Measurements from ENCODE around the gene WDR36. TPM values are rescaled to one million over a fixed set of nuclear protein-coding genes. Genes with fewer than 3 reads are reported as not detected.

The WDR36 gene
- total and polyA plus RNA-seq, 2 experiments from 2014 or later = 18.5 to 56.8 TPM

DNA sequence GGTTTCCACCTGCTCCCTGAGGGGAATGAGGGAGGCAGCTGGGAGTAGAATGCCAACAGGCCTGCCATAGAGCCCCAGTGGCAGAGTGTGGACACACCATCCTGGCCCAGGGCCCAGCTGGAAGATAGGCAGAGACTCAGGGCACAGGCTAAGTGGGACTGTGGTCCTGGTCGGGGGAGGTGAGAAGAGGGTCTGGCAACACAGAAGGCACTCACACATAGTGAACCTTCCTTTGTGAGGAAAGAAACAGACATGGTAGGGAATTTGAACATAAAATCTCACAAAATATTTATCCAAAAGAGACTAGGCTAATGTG is 41.2 kb downstream of the WDR36 start (continued):
- TF ChIP-seq, protein P1, sequence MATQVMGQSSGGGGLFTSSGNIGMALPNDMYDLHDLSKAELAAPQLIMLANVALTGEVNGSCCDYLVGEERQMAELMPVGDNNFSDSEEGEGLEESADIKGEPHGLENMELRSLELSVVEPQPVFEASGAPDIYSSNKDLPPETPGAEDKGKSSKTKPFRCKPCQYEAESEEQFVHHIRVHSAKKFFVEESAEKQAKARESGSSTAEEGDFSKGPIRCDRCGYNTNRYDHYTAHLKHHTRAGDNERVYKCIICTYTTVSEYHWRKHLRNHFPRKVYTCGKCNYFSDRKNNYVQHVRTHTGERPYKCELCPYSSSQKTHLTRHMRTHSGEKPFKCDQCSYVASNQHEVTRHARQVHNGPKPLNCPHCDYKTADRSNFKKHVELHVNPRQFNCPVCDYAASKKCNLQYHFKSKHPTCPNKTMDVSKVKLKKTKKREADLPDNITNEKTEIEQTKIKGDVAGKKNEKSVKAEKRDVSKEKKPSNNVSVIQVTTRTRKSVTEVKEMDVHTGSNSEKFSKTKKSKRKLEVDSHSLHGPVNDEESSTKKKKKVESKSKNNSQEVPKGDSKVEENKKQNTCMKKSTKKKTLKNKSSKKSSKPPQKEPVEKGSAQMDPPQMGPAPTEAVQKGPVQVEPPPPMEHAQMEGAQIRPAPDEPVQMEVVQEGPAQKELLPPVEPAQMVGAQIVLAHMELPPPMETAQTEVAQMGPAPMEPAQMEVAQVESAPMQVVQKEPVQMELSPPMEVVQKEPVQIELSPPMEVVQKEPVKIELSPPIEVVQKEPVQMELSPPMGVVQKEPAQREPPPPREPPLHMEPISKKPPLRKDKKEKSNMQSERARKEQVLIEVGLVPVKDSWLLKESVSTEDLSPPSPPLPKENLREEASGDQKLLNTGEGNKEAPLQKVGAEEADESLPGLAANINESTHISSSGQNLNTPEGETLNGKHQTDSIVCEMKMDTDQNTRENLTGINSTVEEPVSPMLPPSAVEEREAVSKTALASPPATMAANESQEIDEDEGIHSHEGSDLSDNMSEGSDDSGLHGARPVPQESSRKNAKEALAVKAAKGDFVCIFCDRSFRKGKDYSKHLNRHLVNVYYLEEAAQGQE (IDR thresholded peaks at IDR 0.05; ENCODE audit: unreplicated experiment) = no peak
- TF ChIP-seq POLR2AphosphoS5 (IDR thresholded peaks at IDR 0.05; ENCODE audit: low read depth) (no peak), ZNF331 (CRISPR knock-in tag; IDR thresholded peaks at IDR 0.05; ENCODE audit: low read depth) (no peak)

DNA sequence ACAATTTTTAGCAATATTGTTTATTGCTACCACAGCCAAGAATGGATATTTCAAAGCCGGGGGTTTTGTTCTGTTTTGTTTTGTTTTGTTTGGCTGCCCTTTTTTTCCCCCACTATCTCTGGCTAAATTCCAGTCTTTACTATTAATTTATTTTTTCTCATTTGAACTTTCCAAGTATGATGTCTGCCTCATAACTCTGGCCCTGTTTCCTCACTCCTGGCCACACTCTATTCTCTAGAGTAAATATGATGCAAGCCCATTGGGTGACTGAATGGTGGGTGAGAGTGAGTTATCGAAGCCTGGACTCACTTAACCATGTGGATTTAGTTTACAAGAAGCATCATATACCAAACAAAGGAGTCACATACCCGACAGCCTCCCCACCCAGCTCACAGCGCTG is 41.9 kb downstream of the WDR36 start:
- Mint-ChIP-seq H3K36me3 (ENCODE audit: low read depth) (no peaks in the 10 kb centered on the region), H3K27me3 (ENCODE audit: insufficient read depth, low read depth, poor library complexity) (no peaks in the 10 kb centered on the region), H3K9me3 (no peaks in the 10 kb centered on the region; the same call in 2 of the 3 replicates), H3K4me1 (peaks cover 54% of the 10 kb centered on the region), H3K27ac (no peak overlapping the region; the same call in 1 of the 2 replicates), H3K4me3 (no peak overlapping the region)
- H3K4me2 ChIP-seq = no peak overlapping the region
- no peak overlapping the region for H3K4me3 ChIP-seq
- ATAC-seq (no peak), DNase-seq (ENCODE audit: low spot score) (no peak)
- peaks cover 53% of the 10 kb centered on the region for H3K4me1 ChIP-seq (ENCODE audit: insufficient read depth)
- H3K27ac ChIP-seq (ENCODE audit: low read depth) = no peak overlapping the region
- no peaks in the 10 kb centered on the region for H3K27me3 ChIP-seq (ENCODE audit: insufficient read depth)
- H3K9me2 ChIP-seq (ENCODE audit: insufficient read depth) = no peaks in the 10 kb centered on the region
- no peaks in the 10 kb centered on the region for H3K79me2 ChIP-seq (replicated peaks; ENCODE audit: insufficient read depth)
- H3F3A ChIP-seq (replicated peaks; ENCODE audit: low read depth) = no peaks in the 10 kb centered on the region
- H4K20me1 ChIP-seq (replicated peaks; ENCODE audit: insufficient read depth) = no peaks in the 10 kb centered on the region
- no peaks in the 10 kb centered on the region for H3K36me3 ChIP-seq (ENCODE audit: insufficient read depth)
- peak overlapping the region; percentile 53; the same call in 1 of the 2 replicates for H2AFZ ChIP-seq
- TF ChIP-seq, protein P2, sequence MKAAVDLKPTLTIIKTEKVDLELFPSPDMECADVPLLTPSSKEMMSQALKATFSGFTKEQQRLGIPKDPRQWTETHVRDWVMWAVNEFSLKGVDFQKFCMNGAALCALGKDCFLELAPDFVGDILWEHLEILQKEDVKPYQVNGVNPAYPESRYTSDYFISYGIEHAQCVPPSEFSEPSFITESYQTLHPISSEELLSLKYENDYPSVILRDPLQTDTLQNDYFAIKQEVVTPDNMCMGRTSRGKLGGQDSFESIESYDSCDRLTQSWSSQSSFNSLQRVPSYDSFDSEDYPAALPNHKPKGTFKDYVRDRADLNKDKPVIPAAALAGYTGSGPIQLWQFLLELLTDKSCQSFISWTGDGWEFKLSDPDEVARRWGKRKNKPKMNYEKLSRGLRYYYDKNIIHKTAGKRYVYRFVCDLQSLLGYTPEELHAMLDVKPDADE (IDR thresholded peaks at IDR 0.05) = no peak
- TF ChIP-seq EZH2phosphoT487 (IDR thresholded peaks at IDR 0.05; ENCODE audit: unreplicated experiment) (no peak), EZH2 (IDR thresholded peaks at IDR 0.05; ENCODE audit: low read depth, unreplicated experiment) (no peak), ZNF331 (CRISPR knock-in tag; IDR thresholded peaks at IDR 0.05; ENCODE audit: low read depth) (no peak), JUNB (IDR thresholded peaks at IDR 0.05; ENCODE audit: unreplicated experiment) (no peak), POLR2AphosphoS5 (IDR thresholded peaks at IDR 0.05; ENCODE audit: low read depth) (no peak), STAT1 (IDR thresholded peaks at IDR 0.05; ENCODE audit: unreplicated experiment) (no peak), ZNF114 (CRISPR knock-in tag; IDR thresholded peaks at IDR 0.05) (no peak), CREB1 (CRISPR knock-in tag; IDR thresholded peaks at IDR 0.05; ENCODE audit: low read depth) (no peak)
- TF ChIP-seq, protein P1 (IDR thresholded peaks at IDR 0.05; ENCODE audit: unreplicated experiment) = no peak
- TF ChIP-seq, protein P3, sequence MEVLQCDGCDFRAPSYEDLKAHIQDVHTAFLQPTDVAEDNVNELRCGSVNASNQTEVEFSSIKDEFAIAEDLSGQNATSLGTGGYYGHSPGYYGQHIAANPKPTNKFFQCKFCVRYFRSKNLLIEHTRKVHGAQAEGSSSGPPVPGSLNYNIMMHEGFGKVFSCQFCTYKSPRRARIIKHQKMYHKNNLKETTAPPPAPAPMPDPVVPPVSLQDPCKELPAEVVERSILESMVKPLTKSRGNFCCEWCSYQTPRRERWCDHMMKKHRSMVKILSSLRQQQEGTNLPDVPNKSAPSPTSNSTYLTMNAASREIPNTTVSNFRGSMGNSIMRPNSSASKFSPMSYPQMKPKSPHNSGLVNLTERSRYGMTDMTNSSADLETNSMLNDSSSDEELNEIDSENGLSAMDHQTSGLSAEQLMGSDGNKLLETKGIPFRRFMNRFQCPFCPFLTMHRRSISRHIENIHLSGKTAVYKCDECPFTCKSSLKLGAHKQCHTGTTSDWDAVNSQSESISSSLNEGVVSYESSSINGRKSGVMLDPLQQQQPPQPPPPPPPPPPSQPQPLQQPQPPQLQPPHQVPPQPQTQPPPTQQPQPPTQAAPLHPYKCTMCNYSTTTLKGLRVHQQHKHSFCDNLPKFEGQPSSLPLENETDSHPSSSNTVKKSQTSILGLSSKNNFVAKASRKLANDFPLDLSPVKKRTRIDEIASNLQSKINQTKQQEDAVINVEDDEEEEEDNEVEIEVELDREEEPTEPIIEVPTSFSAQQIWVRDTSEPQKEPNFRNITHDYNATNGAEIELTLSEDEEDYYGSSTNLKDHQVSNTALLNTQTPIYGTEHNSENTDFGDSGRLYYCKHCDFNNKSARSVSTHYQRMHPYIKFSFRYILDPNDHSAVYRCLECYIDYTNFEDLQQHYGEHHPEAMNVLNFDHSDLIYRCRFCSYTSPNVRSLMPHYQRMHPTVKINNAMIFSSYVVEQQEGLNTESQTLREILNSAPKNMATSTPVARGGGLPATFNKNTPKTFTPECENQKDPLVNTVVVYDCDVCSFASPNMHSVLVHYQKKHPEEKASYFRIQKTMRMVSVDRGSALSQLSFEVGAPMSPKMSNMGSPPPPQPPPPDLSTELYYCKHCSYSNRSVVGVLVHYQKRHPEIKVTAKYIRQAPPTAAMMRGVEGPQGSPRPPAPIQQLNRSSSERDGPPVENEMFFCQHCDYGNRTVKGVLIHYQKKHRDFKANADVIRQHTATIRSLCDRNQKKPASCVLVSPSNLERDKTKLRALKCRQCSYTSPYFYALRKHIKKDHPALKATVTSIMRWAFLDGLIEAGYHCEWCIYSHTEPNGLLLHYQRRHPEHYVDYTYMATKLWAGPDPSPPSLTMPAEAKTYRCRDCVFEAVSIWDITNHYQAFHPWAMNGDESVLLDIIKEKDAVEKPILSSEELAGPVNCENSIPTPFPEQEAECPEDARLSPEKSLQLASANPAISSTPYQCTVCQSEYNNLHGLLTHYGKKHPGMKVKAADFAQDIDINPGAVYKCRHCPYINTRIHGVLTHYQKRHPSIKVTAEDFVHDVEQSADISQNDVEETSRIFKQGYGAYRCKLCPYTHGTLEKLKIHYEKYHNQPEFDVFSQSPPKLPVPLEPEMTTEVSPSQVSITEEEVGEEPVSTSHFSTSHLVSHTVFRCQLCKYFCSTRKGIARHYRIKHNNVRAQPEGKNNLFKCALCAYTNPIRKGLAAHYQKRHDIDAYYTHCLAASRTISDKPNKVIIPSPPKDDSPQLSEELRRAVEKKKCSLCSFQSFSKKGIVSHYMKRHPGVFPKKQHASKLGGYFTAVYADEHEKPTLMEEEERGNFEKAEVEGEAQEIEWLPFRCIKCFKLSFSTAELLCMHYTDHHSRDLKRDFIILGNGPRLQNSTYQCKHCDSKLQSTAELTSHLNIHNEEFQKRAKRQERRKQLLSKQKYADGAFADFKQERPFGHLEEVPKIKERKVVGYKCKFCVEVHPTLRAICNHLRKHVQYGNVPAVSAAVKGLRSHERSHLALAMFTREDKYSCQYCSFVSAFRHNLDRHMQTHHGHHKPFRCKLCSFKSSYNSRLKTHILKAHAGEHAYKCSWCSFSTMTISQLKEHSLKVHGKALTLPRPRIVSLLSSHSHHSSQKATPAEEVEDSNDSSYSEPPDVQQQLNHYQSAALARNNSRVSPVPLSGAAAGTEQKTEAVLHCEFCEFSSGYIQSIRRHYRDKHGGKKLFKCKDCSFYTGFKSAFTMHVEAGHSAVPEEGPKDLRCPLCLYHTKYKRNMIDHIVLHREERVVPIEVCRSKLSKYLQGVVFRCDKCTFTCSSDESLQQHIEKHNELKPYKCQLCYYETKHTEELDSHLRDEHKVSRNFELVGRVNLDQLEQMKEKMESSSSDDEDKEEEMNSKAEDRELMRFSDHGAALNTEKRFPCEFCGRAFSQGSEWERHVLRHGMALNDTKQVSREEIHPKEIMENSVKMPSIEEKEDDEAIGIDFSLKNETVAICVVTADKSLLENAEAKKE (CRISPR knock-in tag; IDR thresholded peaks at IDR 0.05) = no peak

Data from GM23338 (cell line).